Spleen (tissue), 11 donors: Measurements from ENCODE around the gene IDH2. TPM values are rescaled to one million over a fixed set of nuclear protein-coding genes. Genes with fewer than 3 reads are reported as not detected.

Experiments
- DNase-seq: peaks from one replicate; pipeline ENCODE4 v3.0.0-alpha.2; 2020
- H3K27ac ChIP-seq, 8 donors: fragments of 200-600 bp; sonication (generic) in 7 of 8; 1 replicate in 4 of 8; 2 replicates in 4 of 8; pipeline versions ENCODE4 v1.5.0 to v1.8.0; 2016 to 2021; ENCODE audit warnings: inconsistent platforms in 4 of 8, mild to moderate bottlenecking in 4 of 8, moderate library complexity in 1 of 8
- H3K27me3 ChIP-seq, 7 donors: fragments of 200-600 bp; sonication (generic) in 6 of 7; replicated peaks in 1 of 7; 1 replicate in 4 of 7; 2 replicates in 3 of 7; pipeline versions ENCODE4 v1.5.0 to v1.8.0; 2016 to 2021; ENCODE audit warnings: inconsistent platforms in 3 of 7, mild to moderate bottlenecking in 1 of 7
- H3K36me3 ChIP-seq, 6 donors: fragments of 200-600 bp; sonication (generic) in 5 of 6; 1 replicate in 4 of 6; 2 replicates in 2 of 6; pipeline versions ENCODE4 v1.5.0 to v1.8.0; 2016 to 2021; ENCODE audit warnings: inconsistent platforms in 2 of 6
- H3K4me1 ChIP-seq, 6 donors: fragments of 200-600 bp; sonication (generic) in 5 of 6; 1 replicate in 3 of 6; 2 replicates in 3 of 6; pipeline versions ENCODE4 v1.5.0 to v1.8.0; 2016 to 2021; ENCODE audit warnings: inconsistent platforms in 3 of 6
- H3K4me3 ChIP-seq, 8 donors: fragments of 200-600 bp; sonication (generic) in 7 of 8; 1 replicate in 4 of 8; 2 replicates in 4 of 8; pipeline versions ENCODE4 v1.5.0 to v1.8.0; 2016 to 2021; ENCODE audit warnings: inconsistent platforms in 4 of 8, mild to moderate bottlenecking in 4 of 8, moderate library complexity in 2 of 8
- H3K9me3 ChIP-seq, 8 donors: fragments of 200-600 bp; sonication (generic) in 7 of 8; 1 replicate in 4 of 8; 2 replicates in 4 of 8; pipeline versions ENCODE4 v1.5.0 to v1.8.0; 2016 to 2021; ENCODE audit warnings: inconsistent platforms in 4 of 8
- CTCF ChIP-seq, 11 experiments: fragments of 200-600 bp in 7 of 11; fragments of 450-650 bp in 4 of 11; sonication (generic) in 4 of 11; IDR thresholded peaks in 8 of 11; conservative IDR thresholded peaks in 3 of 11; 1 replicate in 7 of 11; 2 replicates in 4 of 11; pipeline versions ENCODE4 v1.4.0 to v1.8.0; 2016 to 2021; ENCODE audit warnings: antibody characterized with exemption in 11 of 11, inconsistent platforms in 4 of 11, mild to moderate bottlenecking in 1 of 11
- POLR2A ChIP-seq, 3 donors: fragments of 450-650 bp; IDR thresholded peaks; one replicate each; pipeline ENCODE4 v1.5.1; 2017; ENCODE audit warnings: antibody characterized with exemption in 3 of 3, mild to moderate bottlenecking in 1 of 3
- POLR2AphosphoS5 ChIP-seq, 3 donors: sonication (generic); formaldehyde crosslinking; IDR thresholded peaks; one replicate each; pipeline ENCODE4 v1.5.1; 2017; ENCODE audit warnings: antibody characterized with exemption in 3 of 3
- WGBS, 5 donors: extraction: QIAGEN DNeasy Blood & Tissue Kit in 3 of 5; methylation state at CpG; one replicate each; pipeline versions ENCODE4 v1.1.5 to v1.1.7; 2013 to 2018; 5-methylcytosine and 5-hydroxymethylcytosine counted together
- intact Hi-C: fragments of 100-400 bp; cut with DNase I; formaldehyde crosslinking; loops from one replicate; pipeline ENCODE4 v1.15.0; 2023; ENCODE audit warnings: low total_unique reads
- polyA plus RNA-seq, 3 donors: library from polyadenylated mRNA; stranded (reverse); fragments of 200-250 nt; gene quantifications; one replicate each; pipeline ENCODE4 v1.2.1, GENCODE V29; 2013
- total RNA-seq, 7 donors: library from RNA; depleted of rRNA in 3 of 7; stranded (reverse); fragments of >200 nt in 3 of 7; fragmentation: NEBNext Ultra II Directional in 4 of 7; extraction: Animal tissue kit (Norgen Biotek cat#: 25700) in 4 of 7; gene quantifications; one replicate each; pipeline versions ENCODE4 v1.1.0 to v1.2.1, GENCODE V29; 2016 to 2021
- donor health status: healthy with polysubstance abuse.
- donor health status: DM: no; HTN: no; CAD: no; lungs with moderate emphysema.
- donor health status: DM: no; HTN: no; CAD: no.
- donor health status: Bipolar disorder and iron deficiency.
- donor health status: healthy.
- donor health status: DM: no; HTN: no; CAD: no.
- donor health status: DM: yes; HTN: yes; CAD: no.

The IDH2 gene
- total and polyA plus RNA-seq, 10 donors: 36.4 to 70.9 (median 53.0) TPM

DNA sequence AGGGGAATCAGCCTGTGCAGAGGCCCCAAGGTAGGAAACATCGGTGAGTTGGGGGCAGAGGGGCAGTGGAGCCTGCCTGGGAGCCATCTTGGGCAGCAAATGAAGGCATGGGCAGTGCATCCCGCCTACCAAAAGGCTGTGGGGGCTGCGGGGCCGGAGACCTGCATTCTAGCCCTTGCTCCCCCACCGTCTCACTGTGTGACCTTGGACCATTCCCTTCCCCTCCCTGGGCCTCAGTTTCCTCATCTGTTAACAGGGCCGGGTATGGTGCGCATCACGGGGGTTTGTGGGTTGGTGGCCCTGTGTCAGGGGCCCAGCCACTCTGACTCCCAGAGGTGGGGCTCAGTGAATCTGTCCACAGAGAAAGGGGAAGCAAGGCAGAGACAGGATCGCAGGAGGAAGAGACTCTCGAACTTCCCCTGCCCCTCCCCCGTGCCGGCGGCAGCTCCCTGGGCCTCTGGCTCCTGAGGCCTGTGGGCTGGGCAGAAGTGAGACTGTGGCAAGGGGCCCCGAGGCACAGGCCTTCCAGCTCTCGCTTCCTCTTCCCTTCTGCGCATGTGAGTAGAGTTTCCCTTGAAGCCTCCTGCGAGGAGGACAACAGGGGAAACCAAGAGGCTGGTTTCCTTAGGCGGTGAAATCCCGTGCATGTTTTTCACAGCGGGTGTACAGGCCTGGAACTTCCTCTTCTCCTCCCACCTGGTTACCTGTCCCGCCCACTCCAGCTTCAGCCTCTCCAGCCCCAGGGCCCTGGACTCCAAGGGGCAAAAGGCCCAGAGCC lies 42.9 kb downstream of the IDH2 start:
- Histone ChIP-seq H3K27me3 (no peaks in the 10 kb centered on the region), H3K27ac (peak overlapping the region; percentile 72 to 97 (median 89)), H3K4me3 (peak overlapping the region in 1 of 8 donors; percentile 54), H3K36me3 (no peaks in the 10 kb centered on the region), H3K9me3 (no peaks in the 10 kb centered on the region), H3K4me1 (peaks cover 60 to 96% (median 86%) of the 10 kb centered on the region in 6 donors)
- intact Hi-C loops: no loop called here
- peak; percentile 98 for DNase-seq
- TF ChIP-seq CTCF (IDR thresholded peaks at IDR 0.05 in 8 of 11, conservative IDR thresholded peaks at IDR 0.05 in 3 of 11) (peak in 1 of 11 experiments; percentile 14), POLR2A (IDR thresholded peaks at IDR 0.05) (no peak), POLR2AphosphoS5 (IDR thresholded peaks at IDR 0.05) (peak; percentile 92 to 95 (median 95))
- WGBS, 5 donors: 11 to 30% (median 24%) methylated on average over 15 to 21 of the region's 21 CpGs

- DNase-seq: no peak
- H3K9me3 ChIP-seq: no peaks in the 10 kb centered on the region
- TF ChIP-seq POLR2AphosphoS5 (IDR thresholded peaks at IDR 0.05) (no peak), POLR2A (IDR thresholded peaks at IDR 0.05) (no peak), CTCF (IDR thresholded peaks at IDR 0.05 in 8 of 11, conservative IDR thresholded peaks at IDR 0.05 in 3 of 11) (no peak)
- H3K4me1 ChIP-seq: peaks cover 54 to 96% (median 86%) of the 10 kb centered on the region in 6 donors
- WGBS, 5 donors: 74 to 89% (median 85%) methylated on average over 5 of the region's 5 CpGs
- peak overlapping the region; percentile 72 to 97 (median 89) for H3K27ac ChIP-seq
- intact Hi-C loops: no loop called here
- H3K4me3 ChIP-seq: peak overlapping the region in 1 of 8 donors; percentile 54
- H3K27me3 ChIP-seq: no peaks in the 10 kb centered on the region
- no peaks in the 10 kb centered on the region for H3K36me3 ChIP-seq
These were observed 43.5 kb downstream of the IDH2 start for GRCh38 chr15:90058775-90059174.

- TF ChIP-seq CTCF (IDR thresholded peaks at IDR 0.05 in 8 of 11, conservative IDR thresholded peaks at IDR 0.05 in 3 of 11): no peak
- no peak for TF ChIP-seq POLR2AphosphoS5 (IDR thresholded peaks at IDR 0.05)
- TF ChIP-seq POLR2A (IDR thresholded peaks at IDR 0.05): no peak
- Histone ChIP-seq H3K4me3 (peak overlapping the region in 1 of 8 donors; percentile 54), H3K27ac (peak overlapping the region; percentile 42 to 97 (median 89)), H3K4me1 (peaks cover 49 to 96% (median 84%) of the 10 kb centered on the region in 6 donors), H3K36me3 (no peaks in the 10 kb centered on the region), H3K9me3 (no peaks in the 10 kb centered on the region), H3K27me3 (no peaks in the 10 kb centered on the region)
- intact Hi-C loops: no loop called here
- DNase-seq: no peak
- WGBS, 5 donors: 36 to 58% (median 46%) methylated on average over 4 of the region's 4 CpGs
These were observed 44.0 kb downstream of the IDH2 start for GRCh38 chr15:90058308-90058707.

- Histone ChIP-seq H3K9me3 (no peaks in the 10 kb centered on the region), H3K4me1 (peaks cover 37 to 96% (median 69%) of the 10 kb centered on the region in 6 donors), H3K27me3 (no peaks in the 10 kb centered on the region), H3K36me3 (no peaks in the 10 kb centered on the region), H3K4me3 (no peak overlapping the region), H3K27ac (peak overlapping the region in 4 of 8 donors; percentile 2 to 97 (median 93))
- no peak for DNase-seq
- 94 to 96% (median 94%) methylated on average over 6 to 7 of the region's 7 CpGs for WGBS, 5 donors
- TF ChIP-seq POLR2A (IDR thresholded peaks at IDR 0.05) (no peak), CTCF (IDR thresholded peaks at IDR 0.05 in 8 of 11, conservative IDR thresholded peaks at IDR 0.05 in 3 of 11) (no peak), POLR2AphosphoS5 (IDR thresholded peaks at IDR 0.05) (no peak)
- intact Hi-C loops: no loop called here
These were observed 45.7 kb downstream of the IDH2 start for GRCh38 chr15:90056529-90056928.
